ENCODE results near the gene TSPAN1. TPM values are rescaled to one million over a fixed set of nuclear protein-coding genes. Genes with fewer than 3 reads are reported as not detected.
A peak's percentile ranks its signal among the peaks of the same experiment; 100 is the strongest.

TSPAN1 gene, protein sequence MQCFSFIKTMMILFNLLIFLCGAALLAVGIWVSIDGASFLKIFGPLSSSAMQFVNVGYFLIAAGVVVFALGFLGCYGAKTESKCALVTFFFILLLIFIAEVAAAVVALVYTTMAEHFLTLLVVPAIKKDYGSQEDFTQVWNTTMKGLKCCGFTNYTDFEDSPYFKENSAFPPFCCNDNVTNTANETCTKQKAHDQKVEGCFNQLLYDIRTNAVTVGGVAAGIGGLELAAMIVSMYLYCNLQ
- total RNA-seq: 1 to 10 TPM in 1 of 2 donors, under 1 TPM in 1; 0.33 to 2.4 TPM
- polyA plus RNA-seq: 1 to 10 TPM; 1.7 to 7.0 TPM

DNA sequence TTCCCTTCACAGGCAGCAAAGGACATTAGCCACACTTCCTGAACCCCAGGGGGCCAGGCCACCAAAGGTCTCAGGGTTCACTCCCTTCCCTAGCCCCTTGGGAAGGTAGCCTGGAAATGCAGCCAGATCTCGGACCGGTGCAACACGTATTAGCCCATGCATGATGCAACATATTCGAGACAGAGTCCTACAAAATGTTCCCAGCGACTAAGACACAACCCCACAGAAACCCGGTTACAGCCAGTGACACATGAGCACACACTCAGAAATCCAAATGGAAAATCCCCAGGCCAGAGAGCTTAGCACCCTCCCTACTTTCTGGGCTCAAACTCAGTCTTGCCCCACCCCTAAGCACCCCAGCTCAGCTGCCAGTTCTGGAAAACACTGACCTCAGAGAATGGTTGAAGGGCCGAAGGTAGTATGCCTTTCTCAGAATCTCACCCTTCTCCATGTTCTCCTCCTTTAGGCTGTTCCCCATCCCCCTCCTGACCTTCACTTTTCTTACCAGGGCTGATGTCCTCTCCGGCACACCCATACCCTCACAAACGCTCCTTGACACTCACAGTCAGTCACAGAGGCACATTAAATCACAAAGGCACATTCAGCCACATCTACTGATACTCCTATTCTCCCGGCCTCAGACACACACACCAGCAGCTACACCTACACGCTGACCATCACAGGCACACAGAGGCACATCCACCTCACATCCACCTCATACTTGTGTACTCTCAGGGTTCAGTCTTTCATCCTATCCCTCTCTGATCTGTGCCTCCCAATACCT, at the start of gene TSPAN1:
Gene TSPAN1, plus strand, starts transcription at position 640 of the 784 bp plus-strand sequence. CDS start 6,021 bp downstream, outside the sequence.
- DNase-seq (ENCODE audit: low spot score): no peak
- Histone ChIP-seq H3K4me3 (ENCODE audit: low read depth in 1 of 3, low read length in 3 of 3) (no peak within 1 kb of the TSS), H3K9me3 (ENCODE audit: control insufficient read depth in 4 of 4, low read length in 3 of 4) (no peaks in the 10 kb centered on the region), H3K27me3 (ENCODE audit: control insufficient read depth in 4 of 4, insufficient read depth in 4 of 4, low read length in 3 of 4) (no peaks in the 10 kb centered on the region), H3K27ac (ENCODE audit: low read depth in 1 of 2, low read length in 2 of 2) (peak within 1 kb of the TSS in 1 of 2 donors; percentile 38), H3K4me1 (ENCODE audit: control insufficient read depth in 4 of 4, insufficient read depth in 4 of 4, low read length in 3 of 4) (peaks cover 0 to 2% (median 0%) of the 10 kb centered on the region in 4 donors), H3K9ac (ENCODE audit: low read depth in 1 of 2, low read length in 2 of 2) (no peak within 1 kb of the TSS), H3K36me3 (ENCODE audit: control insufficient read depth in 4 of 4, insufficient read depth in 3 of 4, low read depth in 1 of 4, low read length in 3 of 4) (no peaks in the 10 kb centered on the region)
- TF ChIP-seq, protein P1, sequence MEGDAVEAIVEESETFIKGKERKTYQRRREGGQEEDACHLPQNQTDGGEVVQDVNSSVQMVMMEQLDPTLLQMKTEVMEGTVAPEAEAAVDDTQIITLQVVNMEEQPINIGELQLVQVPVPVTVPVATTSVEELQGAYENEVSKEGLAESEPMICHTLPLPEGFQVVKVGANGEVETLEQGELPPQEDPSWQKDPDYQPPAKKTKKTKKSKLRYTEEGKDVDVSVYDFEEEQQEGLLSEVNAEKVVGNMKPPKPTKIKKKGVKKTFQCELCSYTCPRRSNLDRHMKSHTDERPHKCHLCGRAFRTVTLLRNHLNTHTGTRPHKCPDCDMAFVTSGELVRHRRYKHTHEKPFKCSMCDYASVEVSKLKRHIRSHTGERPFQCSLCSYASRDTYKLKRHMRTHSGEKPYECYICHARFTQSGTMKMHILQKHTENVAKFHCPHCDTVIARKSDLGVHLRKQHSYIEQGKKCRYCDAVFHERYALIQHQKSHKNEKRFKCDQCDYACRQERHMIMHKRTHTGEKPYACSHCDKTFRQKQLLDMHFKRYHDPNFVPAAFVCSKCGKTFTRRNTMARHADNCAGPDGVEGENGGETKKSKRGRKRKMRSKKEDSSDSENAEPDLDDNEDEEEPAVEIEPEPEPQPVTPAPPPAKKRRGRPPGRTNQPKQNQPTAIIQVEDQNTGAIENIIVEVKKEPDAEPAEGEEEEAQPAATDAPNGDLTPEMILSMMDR (IDR thresholded peaks at IDR 0.05; ENCODE audit: low read depth, low read length, missing input control): no peak
- TF ChIP-seq HNF4A (conservative IDR thresholded peaks at IDR 0.05) (no peak), TAF1 (conservative IDR thresholded peaks at IDR 0.05) (no peak), EGR1 (IDR thresholded peaks at IDR 0.05; ENCODE audit: low read depth in 2 of 2) (no peak), YY1 (IDR thresholded peaks at IDR 0.05) (no peak)
- TF ChIP-seq, protein P2, sequence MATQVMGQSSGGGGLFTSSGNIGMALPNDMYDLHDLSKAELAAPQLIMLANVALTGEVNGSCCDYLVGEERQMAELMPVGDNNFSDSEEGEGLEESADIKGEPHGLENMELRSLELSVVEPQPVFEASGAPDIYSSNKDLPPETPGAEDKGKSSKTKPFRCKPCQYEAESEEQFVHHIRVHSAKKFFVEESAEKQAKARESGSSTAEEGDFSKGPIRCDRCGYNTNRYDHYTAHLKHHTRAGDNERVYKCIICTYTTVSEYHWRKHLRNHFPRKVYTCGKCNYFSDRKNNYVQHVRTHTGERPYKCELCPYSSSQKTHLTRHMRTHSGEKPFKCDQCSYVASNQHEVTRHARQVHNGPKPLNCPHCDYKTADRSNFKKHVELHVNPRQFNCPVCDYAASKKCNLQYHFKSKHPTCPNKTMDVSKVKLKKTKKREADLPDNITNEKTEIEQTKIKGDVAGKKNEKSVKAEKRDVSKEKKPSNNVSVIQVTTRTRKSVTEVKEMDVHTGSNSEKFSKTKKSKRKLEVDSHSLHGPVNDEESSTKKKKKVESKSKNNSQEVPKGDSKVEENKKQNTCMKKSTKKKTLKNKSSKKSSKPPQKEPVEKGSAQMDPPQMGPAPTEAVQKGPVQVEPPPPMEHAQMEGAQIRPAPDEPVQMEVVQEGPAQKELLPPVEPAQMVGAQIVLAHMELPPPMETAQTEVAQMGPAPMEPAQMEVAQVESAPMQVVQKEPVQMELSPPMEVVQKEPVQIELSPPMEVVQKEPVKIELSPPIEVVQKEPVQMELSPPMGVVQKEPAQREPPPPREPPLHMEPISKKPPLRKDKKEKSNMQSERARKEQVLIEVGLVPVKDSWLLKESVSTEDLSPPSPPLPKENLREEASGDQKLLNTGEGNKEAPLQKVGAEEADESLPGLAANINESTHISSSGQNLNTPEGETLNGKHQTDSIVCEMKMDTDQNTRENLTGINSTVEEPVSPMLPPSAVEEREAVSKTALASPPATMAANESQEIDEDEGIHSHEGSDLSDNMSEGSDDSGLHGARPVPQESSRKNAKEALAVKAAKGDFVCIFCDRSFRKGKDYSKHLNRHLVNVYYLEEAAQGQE (IDR thresholded peaks at IDR 0.05): no peak
- TF ChIP-seq, protein P3, sequence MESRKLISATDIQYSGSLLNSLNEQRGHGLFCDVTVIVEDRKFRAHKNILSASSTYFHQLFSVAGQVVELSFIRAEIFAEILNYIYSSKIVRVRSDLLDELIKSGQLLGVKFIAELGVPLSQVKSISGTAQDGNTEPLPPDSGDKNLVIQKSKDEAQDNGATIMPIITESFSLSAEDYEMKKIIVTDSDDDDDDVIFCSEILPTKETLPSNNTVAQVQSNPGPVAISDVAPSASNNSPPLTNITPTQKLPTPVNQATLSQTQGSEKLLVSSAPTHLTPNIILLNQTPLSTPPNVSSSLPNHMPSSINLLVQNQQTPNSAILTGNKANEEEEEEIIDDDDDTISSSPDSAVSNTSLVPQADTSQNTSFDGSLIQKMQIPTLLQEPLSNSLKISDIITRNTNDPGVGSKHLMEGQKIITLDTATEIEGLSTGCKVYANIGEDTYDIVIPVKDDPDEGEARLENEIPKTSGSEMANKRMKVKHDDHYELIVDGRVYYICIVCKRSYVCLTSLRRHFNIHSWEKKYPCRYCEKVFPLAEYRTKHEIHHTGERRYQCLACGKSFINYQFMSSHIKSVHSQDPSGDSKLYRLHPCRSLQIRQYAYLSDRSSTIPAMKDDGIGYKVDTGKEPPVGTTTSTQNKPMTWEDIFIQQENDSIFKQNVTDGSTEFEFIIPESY (IDR thresholded peaks at IDR 0.05): no peak
- WGBS: 75% methylated on average over 11 of the region's 11 CpGs

DNA sequence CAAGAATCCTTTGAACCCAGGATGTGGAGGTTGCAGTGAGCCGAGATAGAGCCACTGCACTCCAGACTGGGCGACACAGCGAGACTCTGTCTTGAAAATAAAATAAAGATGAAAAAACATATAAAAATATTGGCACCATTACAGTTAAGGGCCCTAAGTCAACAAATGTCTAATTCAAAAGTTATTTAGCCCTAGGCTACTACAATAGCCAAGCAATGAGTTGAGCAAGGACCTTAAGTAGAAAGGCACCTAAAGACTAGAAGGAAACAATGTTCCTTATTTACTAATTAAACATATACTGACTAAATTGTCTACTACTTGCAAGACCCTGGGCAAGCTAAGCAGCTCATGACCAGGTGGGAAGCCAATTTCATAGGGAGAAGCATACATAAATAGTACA, 46.5 kb upstream of the TSPAN1 start:
- Histone ChIP-seq H3K36me3 (ENCODE audit: control insufficient read depth in 4 of 4, insufficient read depth in 3 of 4, low read depth in 1 of 4, low read length in 3 of 4) (no peaks in the 10 kb centered on the region), H3K4me3 (ENCODE audit: low read depth in 1 of 3, low read length in 3 of 3) (no peak overlapping the region), H3K9me3 (ENCODE audit: control insufficient read depth in 4 of 4, low read length in 3 of 4) (no peaks in the 10 kb centered on the region), H3K4me1 (ENCODE audit: control insufficient read depth in 4 of 4, insufficient read depth in 4 of 4, low read length in 3 of 4) (peaks cover 4 to 25% (median 7%) of the 10 kb centered on the region in 4 donors), H3K27me3 (ENCODE audit: control insufficient read depth in 4 of 4, insufficient read depth in 4 of 4, low read length in 3 of 4) (peaks cover 0 to 4% (median 0%) of the 10 kb centered on the region in 4 donors), H3K27ac (ENCODE audit: low read depth in 1 of 2, low read length in 2 of 2) (no peak overlapping the region), H3K9ac (ENCODE audit: low read depth in 1 of 2, low read length in 2 of 2) (no peak overlapping the region)
- WGBS: 94% methylated on average over 3 of the region's 3 CpGs
- DNase-seq (ENCODE audit: low spot score): no peak
- TF ChIP-seq HNF4A (conservative IDR thresholded peaks at IDR 0.05): no peak
- no peak for TF ChIP-seq JUND (IDR thresholded peaks at IDR 0.05)
- TF ChIP-seq RAD21 (IDR thresholded peaks at IDR 0.05): no peak
- TF ChIP-seq, protein P2 (IDR thresholded peaks at IDR 0.05): no peak
- TF ChIP-seq RXRA (IDR thresholded peaks at IDR 0.05): no peak
- TF ChIP-seq, protein P3 (IDR thresholded peaks at IDR 0.05): no peak
- TF ChIP-seq, protein P4, sequence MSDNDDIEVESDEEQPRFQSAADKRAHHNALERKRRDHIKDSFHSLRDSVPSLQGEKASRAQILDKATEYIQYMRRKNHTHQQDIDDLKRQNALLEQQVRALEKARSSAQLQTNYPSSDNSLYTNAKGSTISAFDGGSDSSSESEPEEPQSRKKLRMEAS (IDR thresholded peaks at IDR 0.05): no peak
- TF ChIP-seq FOXA1 (IDR thresholded peaks at IDR 0.05): no peak
- no peak for TF ChIP-seq YY1 (IDR thresholded peaks at IDR 0.05)
- TF ChIP-seq NR2F2 (IDR thresholded peaks at IDR 0.05): no peak
- no peak for TF ChIP-seq HNF4G (IDR thresholded peaks at IDR 0.05)
- TF ChIP-seq GABPA (IDR thresholded peaks at IDR 0.05 in 1 of 2, conservative IDR thresholded peaks at IDR 0.05 in 1 of 2): no peak

Data from liver (tissue), 9 donors.